GM21825 (cell line): Measurements from ENCODE around the gene ENPP4.
"Not testable (repeated sequence)": the region's sequence is repeated elsewhere in the genome, so short reads cannot be mapped to it uniquely, and the experiment has no call there.

Experiments
- ATAC-seq: cut with Tn5 transposase; IDR thresholded peaks from one replicate; pipeline ENCODE4 v1.9.1; 2021; ENCODE audit warnings: mild to moderate bottlenecking, moderate library complexity; ENCODE audit not compliant: unreplicated experiment

ENPP4 gene

GRCh38 chr6:46129629-46130511 lies at the start of gene ENPP4:
Gene ENPP4, plus strand, starts transcription at chr6:46129989. Its CDS starts 9,595 bp downstream, at chr6:46139584.
- peak; percentile 96 for ATAC-seq

- ATAC-seq: no peak
Measured at GRCh38 chr6:46080111-46080510, 49.7 kb upstream of the ENPP4 start.

GRCh38 chr6:46085688-46086087 lies 44.1 kb upstream of the ENPP4 start:
- ATAC-seq: not testable (repeated sequence)

- peak; percentile 55 for ATAC-seq
Measured at GRCh38 chr6:46090115-46091079, 39.4 kb upstream of the ENPP4 start.

GRCh38 chr6:46091080-46091478 lies 38.7 kb upstream of the ENPP4 start:
- ATAC-seq: no peak

- ATAC-seq: no peak
Measured at GRCh38 chr6:46095251-46095650, 34.5 kb upstream of the ENPP4 start.

- no peak for ATAC-seq
Measured at GRCh38 chr6:46097366-46097765, 32.4 kb upstream of the ENPP4 start.

- ATAC-seq: no peak
Measured at GRCh38 chr6:46098678-46099077, 31.1 kb upstream of the ENPP4 start.

- no peak for ATAC-seq
Measured at GRCh38 chr6:46099952-46100351, 29.8 kb upstream of the ENPP4 start.

GRCh38 chr6:46102123-46102522 lies 27.7 kb upstream of the ENPP4 start:
- no peak for ATAC-seq

GRCh38 chr6:46103441-46104115 lies 26.2 kb upstream of the ENPP4 start:
- ATAC-seq: no peak

- no peak for ATAC-seq
Measured at GRCh38 chr6:46104209-46104608, 25.6 kb upstream of the ENPP4 start.

- ATAC-seq: no peak
Measured at GRCh38 chr6:46105568-46105967, 24.2 kb upstream of the ENPP4 start.

GRCh38 chr6:46113370-46113769 lies 16.4 kb upstream of the ENPP4 start:
- no peak for ATAC-seq

GRCh38 chr6:46115634-46116033 lies 14.2 kb upstream of the ENPP4 start:
- ATAC-seq: no peak

- no peak for ATAC-seq
Measured at GRCh38 chr6:46116289-46116688, 13.5 kb upstream of the ENPP4 start.

- no peak for ATAC-seq
Measured at GRCh38 chr6:46118157-46118556, 11.6 kb upstream of the ENPP4 start.

GRCh38 chr6:46118836-46119235 lies 11.0 kb upstream of the ENPP4 start:
- ATAC-seq: no peak

GRCh38 chr6:46119679-46120078 lies 10.1 kb upstream of the ENPP4 start:
- ATAC-seq: not testable (repeated sequence)

- peak; percentile 33 for ATAC-seq
Measured at GRCh38 chr6:46128476-46128875, 1.3 kb upstream of the ENPP4 start.

GRCh38 chr6:46129291-46129628 lies 529 bp upstream of the ENPP4 start:
- ATAC-seq: peak; percentile 3
